ENCODE results near the gene TMEM120B.

The TMEM120B gene

DNA sequence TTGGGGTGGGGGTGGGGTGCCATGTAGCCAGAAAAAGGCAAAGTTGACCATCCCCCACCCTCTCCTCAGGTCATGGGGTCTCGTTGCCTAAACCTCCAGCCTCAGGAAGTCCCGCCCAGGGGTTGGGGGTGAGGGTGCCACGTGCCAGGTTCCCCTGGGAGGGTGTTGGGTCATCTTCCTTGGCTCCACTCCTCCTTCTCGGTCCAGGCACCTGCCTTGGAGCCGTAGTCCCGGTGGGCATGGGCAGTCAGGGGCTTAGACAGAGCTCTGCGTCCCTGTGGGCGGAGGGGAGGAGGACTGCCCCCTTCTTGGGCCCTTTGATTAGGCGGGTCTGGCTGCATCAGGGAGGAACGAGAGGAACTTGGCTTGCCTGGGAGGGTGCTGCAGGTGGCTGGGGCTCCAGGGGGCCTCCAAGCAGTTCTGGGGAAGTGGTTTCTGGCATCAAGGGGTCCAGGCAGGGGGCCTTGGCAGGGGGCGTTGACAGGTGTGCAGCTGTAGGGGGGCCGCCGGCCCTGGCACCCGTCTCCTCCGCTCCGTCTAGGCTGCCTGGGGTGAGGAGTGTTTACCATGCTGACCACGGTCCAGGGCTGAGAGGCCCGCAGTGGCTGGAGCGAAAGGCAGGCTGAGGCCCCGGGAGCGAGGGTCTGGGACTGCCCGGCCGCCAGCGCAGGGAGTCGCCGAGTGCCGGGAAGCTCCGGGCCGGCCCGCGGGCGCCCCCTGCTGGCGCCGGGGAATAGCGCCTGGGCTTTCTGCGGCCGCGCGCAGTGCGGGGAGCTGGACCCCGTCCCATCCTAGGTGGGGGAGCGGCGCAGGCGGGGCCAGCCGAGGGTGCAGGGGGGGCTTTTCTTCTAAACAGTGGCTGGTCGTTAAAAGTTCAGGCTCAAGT is 99.1 kb downstream of the TMEM120B start:
- peak overlapping the region; percentile 76 for H3K27ac ChIP-seq
- peak; percentile 98 for TF ChIP-seq CTCF (conservative IDR thresholded peaks at IDR 0.05)
- TF ChIP-seq ZFX (IDR thresholded peaks at IDR 0.05) = no peak

- TF ChIP-seq ZFX (IDR thresholded peaks at IDR 0.05) = no peak
- no peak; the same call in none of the 2 replicates for TF ChIP-seq CTCF (conservative IDR thresholded peaks at IDR 0.05)
- peak overlapping the region; percentile 76 for H3K27ac ChIP-seq
Observed at GRCh38 chr12:121812320-121812871, 99.8 kb downstream of the TMEM120B start.

GRCh38 chr12:121812921-121813896 is 100.7 kb downstream of the TMEM120B start:
- H3K27ac ChIP-seq = peak overlapping the region; percentile 76
- TF ChIP-seq ZFX (IDR thresholded peaks at IDR 0.05) (no peak), CTCF (conservative IDR thresholded peaks at IDR 0.05) (no peak)

- TF ChIP-seq ZFX (IDR thresholded peaks at IDR 0.05) (no peak), CTCF (conservative IDR thresholded peaks at IDR 0.05) (no peak)
- peak overlapping the region; percentile 76 for H3K27ac ChIP-seq
Observed at GRCh38 chr12:121813951-121814350, 101.4 kb downstream of the TMEM120B start.

DNA sequence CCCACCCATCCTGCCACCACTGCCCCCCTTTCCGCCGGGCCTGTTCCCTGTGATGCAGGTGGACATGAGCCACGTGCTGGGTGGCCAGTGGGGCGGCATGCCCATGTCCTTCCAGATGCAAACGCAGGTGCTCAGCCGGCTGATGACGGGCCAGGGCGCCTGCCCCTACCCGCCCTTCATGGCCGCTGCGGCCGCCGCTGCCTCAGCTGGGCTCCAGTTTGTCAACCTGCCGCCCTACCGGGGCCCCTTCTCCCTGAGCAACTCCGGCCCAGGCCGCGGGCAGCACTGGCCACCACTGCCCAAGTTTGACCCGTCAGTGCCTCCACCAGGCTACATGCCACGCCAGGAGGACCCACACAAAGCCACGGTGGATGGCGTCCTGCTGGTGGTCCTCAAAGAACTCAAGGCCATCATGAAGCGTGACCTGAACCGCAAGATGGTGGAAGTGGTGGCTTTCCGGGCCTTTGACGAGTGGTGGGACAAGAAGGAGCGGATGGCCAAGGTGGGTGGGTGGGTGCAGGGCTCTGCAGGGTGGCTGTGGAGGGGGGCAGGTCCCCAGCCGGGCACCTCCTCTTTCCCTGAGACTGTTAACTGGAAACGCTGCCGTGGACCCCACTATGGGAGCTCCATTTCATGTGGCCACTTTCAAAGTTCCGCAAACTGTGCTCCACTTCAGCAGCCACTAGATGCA is 102.0 kb downstream of the TMEM120B start:
- TF ChIP-seq CTCF (conservative IDR thresholded peaks at IDR 0.05) (no peak), ZFX (IDR thresholded peaks at IDR 0.05) (no peak)
- no peak overlapping the region for H3K27ac ChIP-seq

GRCh38 chr12:121815263-121815662 is 102.7 kb downstream of the TMEM120B start:
- no peak for TF ChIP-seq CTCF (conservative IDR thresholded peaks at IDR 0.05)
- TF ChIP-seq ZFX (IDR thresholded peaks at IDR 0.05) = no peak
- H3K27ac ChIP-seq = no peak overlapping the region
